H54 (cell line): Measurements from ENCODE around the gene ZFY.
"Not testable (repeated sequence)": the region's sequence is repeated elsewhere in the genome, so short reads cannot be mapped to it uniquely, and the experiment has no call there.

Experiments
- DNase-seq: peaks from one replicate; pipeline ENCODE4 v3.0.0; 2011; ENCODE audit warnings: low spot score, mixed read lengths; ENCODE audit not compliant: insufficient read length
- FAIRE-seq: peaks from 3 replicates; lab custom pipeline; 2011; peaks lifted over from hg19 to GRCh38; lab: Jason Lieb, UNC
- POLR2A ChIP-seq: IDR thresholded peaks from 2 replicates; pipeline ENCODE4 v1.6.1; 2011; ENCODE audit warnings: low read depth, mild to moderate bottlenecking, low read length

ZFY gene

GRCh38 chrY:2950655-2951054 is 15.5 kb downstream of the ZFY start:
- no peak for TF ChIP-seq POLR2A
- FAIRE-seq: no peak

GRCh38 chrY:2952912-2953311 is 17.7 kb downstream of the ZFY start:
- no peak for DNase-seq
- TF ChIP-seq POLR2A: no peak
- no peak for FAIRE-seq

More at GRCh38 chrY:2950655-2951054, 15.5 kb downstream of the ZFY start:
- no peak for DNase-seq

GRCh38 chrY:2954735-2955134 is 19.6 kb downstream of the ZFY start:
- no peak for FAIRE-seq
- no peak for DNase-seq
- no peak for TF ChIP-seq POLR2A

GRCh38 chrY:2955561-2955960 is 20.4 kb downstream of the ZFY start:
- FAIRE-seq (no peak), DNase-seq (no peak)
- no peak for TF ChIP-seq POLR2A

- TF ChIP-seq POLR2A: no peak
- no peak for FAIRE-seq
- no peak for DNase-seq
These were observed 26.9 kb downstream of the ZFY start for GRCh38 chrY:2962061-2962460.

- no peak for TF ChIP-seq POLR2A
- FAIRE-seq (no peak), DNase-seq (no peak)
These were observed 29.6 kb downstream of the ZFY start for GRCh38 chrY:2964814-2965213.

GRCh38 chrY:2965629-2966028 is 30.4 kb downstream of the ZFY start:
- DNase-seq (no peak), FAIRE-seq (no peak)
- no peak for TF ChIP-seq POLR2A

GRCh38 chrY:2969561-2969960 is 34.4 kb downstream of the ZFY start:
- FAIRE-seq (no peak), DNase-seq (no peak)
- TF ChIP-seq POLR2A: no peak

- TF ChIP-seq POLR2A: no peak
- DNase-seq (no peak), FAIRE-seq (no peak)
These were observed 37.5 kb downstream of the ZFY start for GRCh38 chrY:2972708-2973107.

- FAIRE-seq: no peak
These were observed 38.0 kb downstream of the ZFY start for GRCh38 chrY:2973110-2973751.

GRCh38 chrY:2979283-2979682 is 44.1 kb downstream of the ZFY start:
- DNase-seq (no peak), FAIRE-seq (no peak)
- TF ChIP-seq POLR2A: no peak

More at GRCh38 chrY:2973110-2973751, 38.0 kb downstream of the ZFY start:
- no peak for DNase-seq
- TF ChIP-seq POLR2A: no peak

DNA sequence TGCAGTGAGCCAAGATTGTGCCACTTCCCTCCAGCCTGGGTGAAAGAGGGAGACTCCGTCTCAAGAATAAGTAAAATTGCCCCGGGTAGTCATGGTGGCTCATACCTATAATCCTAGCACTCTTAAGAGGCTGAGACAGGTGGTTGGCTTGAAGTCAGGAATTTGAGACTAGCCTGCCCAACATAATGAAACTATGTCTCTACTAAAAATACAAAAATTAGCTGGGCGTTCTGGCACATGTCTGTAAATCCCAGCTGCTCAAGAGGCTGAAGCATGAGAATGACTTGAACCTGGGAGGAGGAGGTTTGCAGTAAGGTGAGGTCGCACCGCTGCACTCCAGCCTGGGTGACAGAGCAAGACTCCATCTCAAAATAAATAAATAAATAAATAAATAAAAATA is 49.3 kb downstream of the ZFY start:
- DNase-seq (no peak), FAIRE-seq (no peak)
- no peak for TF ChIP-seq POLR2A

GRCh38 chrY:2987178-2987577 is 52.0 kb downstream of the ZFY start:
- FAIRE-seq, DNase-seq: not testable (repeated sequence)

- not testable (repeated sequence) for DNase-seq, FAIRE-seq
These were observed 62.2 kb downstream of the ZFY start for GRCh38 chrY:2997369-2997768.

DNA sequence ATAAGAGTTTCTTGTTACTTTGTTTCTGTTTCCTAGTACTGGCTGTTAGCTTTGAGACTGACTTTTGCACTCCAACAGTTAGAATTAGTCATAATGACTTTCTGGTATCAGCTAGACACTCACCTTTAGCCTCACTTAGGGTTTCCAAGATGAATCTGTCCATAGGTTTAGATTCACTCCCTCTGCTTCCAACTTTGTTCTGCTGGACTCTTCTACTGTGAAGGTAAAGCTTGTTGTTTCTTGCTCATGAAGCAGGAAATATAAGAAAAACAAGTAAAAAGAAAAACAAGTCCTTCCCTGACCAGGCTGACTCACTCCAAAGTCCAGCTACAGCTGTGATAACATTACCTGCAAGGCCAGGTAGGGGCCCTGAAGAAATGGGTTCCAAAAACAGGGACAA is 67.0 kb downstream of the ZFY start:
- no peak for DNase-seq
- no peak for FAIRE-seq
- no peak for TF ChIP-seq POLR2A
